Sigmoid colon (tissue), 4 donors: Measurements from ENCODE around the gene GGT6.

Experiments used
- POLR2A ChIP-seq, 2 donors: fragments of 450-650 bp; IDR thresholded peaks; one replicate each; pipeline ENCODE4 v1.6.1; 2016; ENCODE audit warnings: antibody characterized with exemption in 2 of 2, mild to moderate bottlenecking in 2 of 2, moderate library complexity in 2 of 2
- POLR2AphosphoS5 ChIP-seq, 4 donors: sonication (generic); formaldehyde crosslinking; IDR thresholded peaks; one replicate each; pipeline ENCODE4 v1.6.1; 2017; ENCODE audit warnings: antibody characterized with exemption in 4 of 4
- TF ChIP-seq, protein P1 (sequence below), 4 experiments: fragments of 450-650 bp in 3 of 4; fragments of 200-600 bp in 1 of 4; IDR thresholded peaks; one replicate each; pipeline ENCODE4 v1.5.1; 2016 to 2019; ENCODE audit warnings: antibody characterized with exemption in 4 of 4, mild to moderate bottlenecking in 3 of 4, moderate library complexity in 2 of 4

DNA sequence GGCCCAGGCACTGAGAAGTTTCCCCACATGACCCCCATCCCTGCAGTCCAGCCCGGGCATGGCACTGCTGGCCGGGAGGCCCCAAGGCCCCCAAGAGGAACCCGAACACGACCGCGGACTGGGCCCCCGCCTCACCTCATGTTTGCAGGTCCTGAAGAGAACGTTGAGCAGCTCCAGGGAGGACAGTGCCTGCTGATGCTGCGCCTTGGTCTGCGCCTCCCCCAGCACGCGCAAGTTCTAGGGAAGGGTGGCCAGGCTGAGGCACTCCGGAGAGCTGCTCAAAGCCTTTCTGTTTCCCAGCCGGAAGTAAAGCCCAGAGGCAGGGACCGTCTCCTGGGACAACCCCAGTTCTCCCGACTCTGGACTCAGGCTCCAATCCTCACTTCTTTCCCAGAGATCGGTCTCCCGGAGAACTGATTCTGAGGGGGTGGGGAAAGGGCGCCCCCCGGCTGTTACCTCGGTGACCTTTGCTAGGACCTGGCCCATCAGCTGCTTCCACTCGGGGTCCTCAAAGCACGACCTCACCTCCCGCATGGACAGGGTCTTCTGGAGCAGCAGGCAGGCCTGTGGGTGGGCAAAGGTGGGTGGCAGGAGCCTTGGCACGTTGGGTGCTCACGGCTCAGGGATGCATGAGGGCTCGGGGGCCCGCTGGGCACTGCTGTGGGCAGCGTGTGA is 18.9 kb downstream of the GGT6 start:
- TF ChIP-seq POLR2AphosphoS5 (IDR thresholded peaks at IDR 0.05): no peak
- TF ChIP-seq, protein P1, sequence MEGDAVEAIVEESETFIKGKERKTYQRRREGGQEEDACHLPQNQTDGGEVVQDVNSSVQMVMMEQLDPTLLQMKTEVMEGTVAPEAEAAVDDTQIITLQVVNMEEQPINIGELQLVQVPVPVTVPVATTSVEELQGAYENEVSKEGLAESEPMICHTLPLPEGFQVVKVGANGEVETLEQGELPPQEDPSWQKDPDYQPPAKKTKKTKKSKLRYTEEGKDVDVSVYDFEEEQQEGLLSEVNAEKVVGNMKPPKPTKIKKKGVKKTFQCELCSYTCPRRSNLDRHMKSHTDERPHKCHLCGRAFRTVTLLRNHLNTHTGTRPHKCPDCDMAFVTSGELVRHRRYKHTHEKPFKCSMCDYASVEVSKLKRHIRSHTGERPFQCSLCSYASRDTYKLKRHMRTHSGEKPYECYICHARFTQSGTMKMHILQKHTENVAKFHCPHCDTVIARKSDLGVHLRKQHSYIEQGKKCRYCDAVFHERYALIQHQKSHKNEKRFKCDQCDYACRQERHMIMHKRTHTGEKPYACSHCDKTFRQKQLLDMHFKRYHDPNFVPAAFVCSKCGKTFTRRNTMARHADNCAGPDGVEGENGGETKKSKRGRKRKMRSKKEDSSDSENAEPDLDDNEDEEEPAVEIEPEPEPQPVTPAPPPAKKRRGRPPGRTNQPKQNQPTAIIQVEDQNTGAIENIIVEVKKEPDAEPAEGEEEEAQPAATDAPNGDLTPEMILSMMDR (IDR thresholded peaks at IDR 0.05): no peak
- no peak for TF ChIP-seq POLR2A (IDR thresholded peaks at IDR 0.05)
